Activated B cell treated with CpG ODN at 0.5 μM for 24 hours (primary cell): ENCODE data around the gene SPART. TPM values are rescaled to one million over a fixed set of nuclear protein-coding genes. Genes with fewer than 3 reads are reported as not detected.

ENCODE experiments used
- ATAC-seq: fragments of 200-7000 bp; cut with Tn5 transposase; one replicate; pipeline ENCODE4 v1.10.0; 2021; ENCODE audit warnings: low read depth, mild to moderate bottlenecking, moderate library complexity
- CTCF ChIA-PET: fragments of 350-600 bp; sonication (Branson Sonifier 250); formaldehyde crosslinking; loops from one replicate; lab custom pipeline; 2021; ENCODE audit warnings: antibody characterized with exemption; lab: Charles Lee
- POLR2A ChIA-PET: fragments of 350-600 bp; sonication (Branson Sonifier 250); formaldehyde crosslinking; loops from one replicate; lab custom pipeline; 2021; ENCODE audit warnings: antibody characterized with exemption; lab: Charles Lee
- DNase-seq: peaks from one replicate; pipeline ENCODE4 v3.0.0; 2022
- H3K27ac Mint-ChIP-seq: one replicate; pipeline ENCODE4 v1.8.0; 2020; ENCODE audit warnings: mixed read lengths
- H3K27me3 Mint-ChIP-seq: one replicate; pipeline ENCODE4 v1.8.0; 2021; ENCODE audit warnings: mixed read lengths
- H3K36me3 Mint-ChIP-seq: one replicate; pipeline ENCODE4 v1.8.0; 2021; ENCODE audit warnings: low read depth, mixed read lengths
- H3K4me1 Mint-ChIP-seq: one replicate; pipeline ENCODE4 v1.8.0; 2021; ENCODE audit warnings: mixed read lengths
- H3K4me3 Mint-ChIP-seq: one replicate; pipeline ENCODE4 v1.8.0; 2020; ENCODE audit warnings: mild to moderate bottlenecking, mixed read lengths
- H3K9me3 Mint-ChIP-seq: one replicate; pipeline ENCODE4 v1.8.0; 2020; ENCODE audit warnings: mixed read lengths
- CTCF ChIP-seq: fragments of 200-600 bp; IDR thresholded peaks from one replicate; pipeline ENCODE4 v1.8.0; 2022; ENCODE audit warnings: antibody characterized with exemption, mild to moderate bottlenecking
- intact Hi-C: fragments of 100-400 bp; cut with micrococcal nuclease; formaldehyde crosslinking; loops from one replicate; pipeline ENCODE4 v1.15.1; 2024
- total RNA-seq: library from RNA; stranded (reverse); gene quantifications from 2 replicates; pipeline ENCODE4 v1.2.3, GENCODE V29; 2022

The SPART gene
- total RNA-seq, 1 donor from 2014 or later, result 19.8 TPM

GRCh38 chr13:36363366-36363863 is 17.2 kb upstream of the SPART start:
- ATAC-seq (no peak), DNase-seq (no peak)
- no peak for TF ChIP-seq CTCF
- CTCF ChIA-PET, result no interaction called here
- Mint-ChIP-seq H3K9me3 (no peaks in the 10 kb centered on the region), H3K27ac (no peak overlapping the region), H3K36me3 (no peaks in the 10 kb centered on the region), H3K27me3 (peaks cover 5% of the 10 kb centered on the region), H3K4me1 (no peaks in the 10 kb centered on the region), H3K4me3 (no peak overlapping the region)
- POLR2A ChIA-PET, result no interaction called here
- intact Hi-C loops, result no loop called here

GRCh38 chr13:36362914-36363313 is 16.7 kb upstream of the SPART start:
- ChIA-PET POLR2A (no interaction called here), CTCF (no interaction called here)
- no peak overlapping the region for H3K4me3 Mint-ChIP-seq
- no peaks in the 10 kb centered on the region for H3K9me3 Mint-ChIP-seq
- H3K36me3 Mint-ChIP-seq, result no peaks in the 10 kb centered on the region
- no peaks in the 10 kb centered on the region for H3K4me1 Mint-ChIP-seq
- TF ChIP-seq CTCF, result no peak
- intact Hi-C loops, result no loop called here
- H3K27me3 Mint-ChIP-seq, result peaks cover 5% of the 10 kb centered on the region
- H3K27ac Mint-ChIP-seq, result no peak overlapping the region
- ATAC-seq (no peak), DNase-seq (no peak)

- Mint-ChIP-seq H3K27ac (no peak overlapping the region), H3K36me3 (no peaks in the 10 kb centered on the region), H3K9me3 (no peaks in the 10 kb centered on the region), H3K4me3 (no peak overlapping the region), H3K27me3 (peaks cover 5% of the 10 kb centered on the region), H3K4me1 (no peaks in the 10 kb centered on the region)
- no peak for DNase-seq
- no peak for ATAC-seq
- intact Hi-C loops, result no loop called here
- ChIA-PET CTCF (no interaction called here), POLR2A (no interaction called here)
- TF ChIP-seq CTCF, result no peak
These were observed 16.1 kb upstream of the SPART start for GRCh38 chr13:36362251-36362650.

- Mint-ChIP-seq H3K4me1 (no peaks in the 10 kb centered on the region), H3K9me3 (no peaks in the 10 kb centered on the region)
These were observed 14.7 kb upstream of the SPART start for GRCh38 chr13:36360903-36361302.

GRCh38 chr13:36359301-36359950 is 13.2 kb upstream of the SPART start:
- CTCF ChIA-PET, result no interaction called here
- intact Hi-C loops, result no loop called here
- no peak for TF ChIP-seq CTCF
- DNase-seq (no peak), ATAC-seq (no peak)
- no peak overlapping the region for H3K27ac Mint-ChIP-seq
- no peaks in the 10 kb centered on the region for H3K9me3 Mint-ChIP-seq
- POLR2A ChIA-PET, result no interaction called here
- peaks cover 8% of the 10 kb centered on the region for H3K27me3 Mint-ChIP-seq
- no peaks in the 10 kb centered on the region for H3K36me3 Mint-ChIP-seq
- H3K4me1 Mint-ChIP-seq, result no peaks in the 10 kb centered on the region
- H3K4me3 Mint-ChIP-seq, result no peak overlapping the region

More at GRCh38 chr13:36360903-36361302, 14.7 kb upstream of the SPART start:
- CTCF ChIA-PET, result no interaction called here
- H3K27me3 Mint-ChIP-seq, result peaks cover 8% of the 10 kb centered on the region
- POLR2A ChIA-PET, result no interaction called here
- no peak overlapping the region for H3K4me3 Mint-ChIP-seq
- DNase-seq, result no peak
- no peaks in the 10 kb centered on the region for H3K36me3 Mint-ChIP-seq
- TF ChIP-seq CTCF, result no peak
- no peak for ATAC-seq
- intact Hi-C loops, result no loop called here
- no peak overlapping the region for H3K27ac Mint-ChIP-seq
